ENCODE measurements around the gene RNF2. TPM values are rescaled to one million over a fixed set of nuclear protein-coding genes. Genes with fewer than 3 reads are reported as not detected.
"Not testable (repeated sequence)": the region's sequence is repeated elsewhere in the genome, so short reads cannot be mapped to it uniquely, and the experiment has no call there.

RNF2 gene
- total RNA-seq, result 19.0 and 20.3 TPM in 2 replicates

- intact Hi-C loops (cut with micrococcal nuclease), result loop anchor here (1.0 to 10.0 kb wide), 9 partner anchors 70 to 1332 kb away; partner anchors contain the start of genes IVNS1ABP, NIBAN1, ODR4 and SWT1
Observed at GRCh38 chr1:185044981-185045813, at the start of gene RNF2. Gene RNF2 (plus strand): TSS chr1:185045558. CDS start chr1:185087554, 41,996 bp downstream.

GRCh38 chr1:184999974-185000373 is 45.4 kb upstream of the RNF2 start:
- intact Hi-C loops (cut with micrococcal nuclease), result not testable (repeated sequence)

GRCh38 chr1:185001312-185001880 is 44.0 kb upstream of the RNF2 start:
- intact Hi-C loops (cut with micrococcal nuclease), result not testable (repeated sequence)

- intact Hi-C loops (cut with micrococcal nuclease), result no loop called here
Observed at GRCh38 chr1:185008838-185009237, 36.5 kb upstream of the RNF2 start.

GRCh38 chr1:185010361-185010760 is 35.0 kb upstream of the RNF2 start:
- intact Hi-C loops (cut with micrococcal nuclease), result no loop called here

- intact Hi-C loops (cut with micrococcal nuclease), result no loop called here
Observed at GRCh38 chr1:185014941-185015340, 30.4 kb upstream of the RNF2 start.

- intact Hi-C loops (cut with micrococcal nuclease), result no loop called here
Observed at GRCh38 chr1:185015631-185016030, 29.7 kb upstream of the RNF2 start.

GRCh38 chr1:185016880-185017279 is 28.5 kb upstream of the RNF2 start:
- intact Hi-C loops (cut with micrococcal nuclease), result no loop called here

- intact Hi-C loops (cut with micrococcal nuclease), result no loop called here
Observed at GRCh38 chr1:185017338-185017737, 28.0 kb upstream of the RNF2 start.

- intact Hi-C loops (cut with micrococcal nuclease), result no loop called here
Observed at GRCh38 chr1:185017966-185018365, 27.4 kb upstream of the RNF2 start.

GRCh38 chr1:185027252-185027882 is 18.0 kb upstream of the RNF2 start:
- intact Hi-C loops (cut with micrococcal nuclease), result no loop called here

GRCh38 chr1:185033686-185034085 is 11.7 kb upstream of the RNF2 start:
- intact Hi-C loops (cut with micrococcal nuclease), result no loop called here

GRCh38 chr1:185035258-185035657 is 10.1 kb upstream of the RNF2 start:
- intact Hi-C loops (cut with micrococcal nuclease), result no loop called here

- intact Hi-C loops (cut with micrococcal nuclease), result no loop called here
Observed at GRCh38 chr1:185038813-185039376, 6.5 kb upstream of the RNF2 start.

GRCh38 chr1:185039726-185040407 is 5.5 kb upstream of the RNF2 start:
- intact Hi-C loops (cut with micrococcal nuclease), result loop anchor here (10.0 kb wide), 3 partner anchors 525 to 1085 kb away; no protein-coding TSS in a partner anchor

- intact Hi-C loops (cut with micrococcal nuclease), result loop anchor here (10.0 kb wide), 3 partner anchors 524 to 1086 kb away; no protein-coding TSS in a partner anchor
Observed at GRCh38 chr1:185040408-185040735, 5.0 kb upstream of the RNF2 start.

- intact Hi-C loops (cut with micrococcal nuclease), result loop anchor here (10.0 kb wide), 3 partner anchors 523 to 1087 kb away; no protein-coding TSS in a partner anchor
Observed at GRCh38 chr1:185041742-185042141, 3.6 kb upstream of the RNF2 start.

- intact Hi-C loops (cut with micrococcal nuclease), result loop anchor here (10.0 kb wide), 3 partner anchors 522 to 1088 kb away; no protein-coding TSS in a partner anchor
Observed at GRCh38 chr1:185042737-185043136, 2.6 kb upstream of the RNF2 start.

- intact Hi-C loops (cut with micrococcal nuclease), result loop anchor here (2.0 to 10.0 kb wide), 5 partner anchors 70 to 1090 kb away; partner anchors contain the start of genes IVNS1ABP and NIBAN1
Observed at GRCh38 chr1:185044387-185044786, 971 bp upstream of the RNF2 start.

- intact Hi-C loops (cut with micrococcal nuclease), result loop anchor here (1.0 to 10.0 kb wide), 10 partner anchors 71 to 1331 kb away; partner anchors contain the start of genes IVNS1ABP, NIBAN1, ODR4 and SWT1
Observed at GRCh38 chr1:185045814-185046492, 595 bp downstream of the RNF2 start.
